Tibial artery (tissue), 4 donors: ENCODE results near the gene SMIM35.
A peak's percentile ranks its signal among the peaks of the same experiment; 100 is the strongest.

Experiments
- DNase-seq, 2 donors: peaks; one replicate each; pipeline ENCODE4 v3.0.0-alpha.2; 2019
- H3K27ac ChIP-seq, 2 donors: fragments of 200-600 bp; sonication (generic) in 1 of 2; 1 replicate in 1 of 2; 2 replicates in 1 of 2; pipeline ENCODE4 v1.5.1; 2018 to 2019; ENCODE audit warnings: mild to moderate bottlenecking in 1 of 2
- H3K27me3 ChIP-seq, 2 donors: fragments of 200-600 bp; sonication (generic) in 1 of 2; one replicate each; pipeline versions ENCODE4 v1.5.1 to v1.6.0; 2016 to 2019
- H3K36me3 ChIP-seq, 3 donors: fragments of 200-600 bp; sonication (generic) in 2 of 3; one replicate each; pipeline ENCODE4 v1.5.1; 2016 to 2019; ENCODE audit warnings: mild to moderate bottlenecking in 2 of 3
- H3K4me1 ChIP-seq, 4 donors: fragments of 200-600 bp; sonication (generic) in 2 of 4; 1 replicate in 3 of 4; 2 replicates in 1 of 4; pipeline ENCODE4 v1.5.1; 2016 to 2019
- H3K4me3 ChIP-seq, 2 donors: fragments of 200-600 bp; sonication (generic) in 1 of 2; 1 replicate in 1 of 2; 2 replicates in 1 of 2; pipeline ENCODE4 v1.5.1; 2018 to 2019; ENCODE audit warnings: mild to moderate bottlenecking in 2 of 2
- H3K9me3 ChIP-seq, 3 donors: fragments of 200-600 bp; sonication (generic) in 1 of 3; one replicate each; pipeline ENCODE4 v1.5.1; 2016 to 2019
- intact Hi-C: fragments of 100-400 bp; cut with DNase I; formaldehyde crosslinking; loops from one replicate; pipeline ENCODE4 v1.15.0; 2023; ENCODE audit warnings: low total_unique reads
- TF ChIP-seq, protein P1 (sequence below), 2 experiments: fragments of 200-600 bp in 1 of 2; fragments of 450-650 bp in 1 of 2; IDR thresholded peaks; one replicate each; pipeline ENCODE4 v1.5.1; 2017 to 2019; ENCODE audit warnings: antibody characterized with exemption in 2 of 2, mild to moderate bottlenecking in 1 of 2, moderate library complexity in 1 of 2

Gene SMIM35

DNA sequence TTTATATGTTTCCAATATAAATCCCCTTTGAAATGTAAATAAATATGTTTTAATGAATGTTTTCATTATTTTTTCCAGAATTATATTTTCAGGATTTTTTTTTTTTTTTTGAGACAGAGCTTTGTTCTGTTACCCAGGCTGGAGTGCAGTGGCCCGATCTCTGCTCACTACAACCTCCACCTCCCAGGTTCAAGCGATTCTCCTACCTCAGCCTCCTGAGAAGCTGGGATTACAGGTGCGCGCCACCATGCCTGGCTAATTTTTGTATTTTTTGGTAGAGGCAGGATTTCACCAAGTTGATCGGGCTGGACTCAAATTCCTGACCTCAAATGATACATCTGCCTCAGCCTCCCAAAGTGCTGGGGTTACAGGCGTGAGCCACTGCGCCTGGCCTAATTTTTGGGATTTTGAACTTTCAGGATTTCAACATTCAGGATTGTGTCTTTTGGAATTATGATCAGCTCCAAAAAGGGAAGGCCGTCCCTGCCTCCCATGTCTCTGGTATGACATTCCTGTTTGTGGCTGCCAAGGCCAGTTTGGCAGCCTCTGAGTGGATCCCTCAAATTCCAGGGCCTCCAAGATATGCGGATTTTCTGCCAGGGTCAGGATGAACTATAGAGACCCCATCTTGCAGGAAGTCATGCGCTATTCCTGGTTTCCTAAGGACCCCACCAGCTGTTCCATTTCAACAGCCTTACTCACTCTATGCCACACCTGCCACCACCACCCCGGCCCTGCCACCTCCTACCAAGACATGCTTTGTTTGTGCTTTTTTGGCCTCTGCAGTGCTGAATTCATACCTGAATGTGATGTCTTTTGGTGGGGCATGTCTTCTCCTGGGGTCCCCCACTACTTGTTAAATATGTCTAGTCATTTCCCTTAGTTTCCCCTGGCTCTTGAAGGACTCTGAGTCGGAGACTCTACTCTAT, 31.8 kb downstream of the SMIM35 start:
- TF ChIP-seq, protein P1, sequence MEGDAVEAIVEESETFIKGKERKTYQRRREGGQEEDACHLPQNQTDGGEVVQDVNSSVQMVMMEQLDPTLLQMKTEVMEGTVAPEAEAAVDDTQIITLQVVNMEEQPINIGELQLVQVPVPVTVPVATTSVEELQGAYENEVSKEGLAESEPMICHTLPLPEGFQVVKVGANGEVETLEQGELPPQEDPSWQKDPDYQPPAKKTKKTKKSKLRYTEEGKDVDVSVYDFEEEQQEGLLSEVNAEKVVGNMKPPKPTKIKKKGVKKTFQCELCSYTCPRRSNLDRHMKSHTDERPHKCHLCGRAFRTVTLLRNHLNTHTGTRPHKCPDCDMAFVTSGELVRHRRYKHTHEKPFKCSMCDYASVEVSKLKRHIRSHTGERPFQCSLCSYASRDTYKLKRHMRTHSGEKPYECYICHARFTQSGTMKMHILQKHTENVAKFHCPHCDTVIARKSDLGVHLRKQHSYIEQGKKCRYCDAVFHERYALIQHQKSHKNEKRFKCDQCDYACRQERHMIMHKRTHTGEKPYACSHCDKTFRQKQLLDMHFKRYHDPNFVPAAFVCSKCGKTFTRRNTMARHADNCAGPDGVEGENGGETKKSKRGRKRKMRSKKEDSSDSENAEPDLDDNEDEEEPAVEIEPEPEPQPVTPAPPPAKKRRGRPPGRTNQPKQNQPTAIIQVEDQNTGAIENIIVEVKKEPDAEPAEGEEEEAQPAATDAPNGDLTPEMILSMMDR (IDR thresholded peaks at IDR 0.05), result no peak
- no peak overlapping the region for H3K4me3 ChIP-seq
- no peaks in the 10 kb centered on the region for H3K4me1 ChIP-seq
- intact Hi-C loops, result loop anchor here (5.0 kb wide), 1 partner anchor 213 kb away; no protein-coding TSS in a partner anchor
- DNase-seq, result peak in 1 of 2 donors; percentile 42
- no peak overlapping the region for H3K27ac ChIP-seq
- H3K27me3 ChIP-seq, result no peaks in the 10 kb centered on the region
- no peaks in the 10 kb centered on the region for H3K36me3 ChIP-seq
- no peaks in the 10 kb centered on the region for H3K9me3 ChIP-seq

DNA sequence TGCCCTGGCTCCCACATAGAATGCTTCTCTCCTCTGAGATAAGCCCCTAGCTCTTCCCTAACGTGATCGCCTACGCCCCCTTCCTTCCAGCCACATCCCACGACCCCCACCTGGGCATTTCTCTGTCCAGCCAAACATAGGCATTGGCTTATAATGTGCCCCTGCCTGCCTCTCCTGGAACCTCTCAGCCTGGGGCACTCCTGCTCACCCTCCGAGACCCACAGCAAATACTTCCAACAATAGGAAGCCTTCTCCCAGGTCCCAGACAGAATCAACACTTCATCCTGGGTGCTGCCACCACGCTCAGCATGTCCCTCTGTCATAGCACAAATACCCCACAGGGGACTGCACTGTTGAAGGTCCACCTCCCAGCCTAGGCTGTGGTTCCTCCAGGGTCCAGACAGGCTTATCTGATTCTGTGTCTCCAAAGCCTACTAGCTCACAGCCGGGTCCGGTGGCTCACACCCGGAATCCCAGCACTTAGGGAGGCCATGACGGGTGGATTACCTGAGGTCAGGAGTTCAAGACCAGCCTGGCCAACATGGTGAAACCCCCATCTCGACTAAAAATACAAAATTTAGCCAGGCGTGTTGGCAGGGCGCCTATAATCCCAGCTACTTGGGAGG, 34.1 kb downstream of the SMIM35 start:
- Histone ChIP-seq H3K4me3 (no peak overlapping the region), H3K4me1 (no peaks in the 10 kb centered on the region), H3K27ac (no peak overlapping the region), H3K27me3 (no peaks in the 10 kb centered on the region), H3K36me3 (no peaks in the 10 kb centered on the region), H3K9me3 (no peaks in the 10 kb centered on the region)
- intact Hi-C loops, result loop anchor here (5.0 kb wide), 1 partner anchor 210 kb away; no protein-coding TSS in a partner anchor
- TF ChIP-seq, protein P1 (IDR thresholded peaks at IDR 0.05), result no peak
- peak in 1 of 2 donors; percentile 51 for DNase-seq

DNA sequence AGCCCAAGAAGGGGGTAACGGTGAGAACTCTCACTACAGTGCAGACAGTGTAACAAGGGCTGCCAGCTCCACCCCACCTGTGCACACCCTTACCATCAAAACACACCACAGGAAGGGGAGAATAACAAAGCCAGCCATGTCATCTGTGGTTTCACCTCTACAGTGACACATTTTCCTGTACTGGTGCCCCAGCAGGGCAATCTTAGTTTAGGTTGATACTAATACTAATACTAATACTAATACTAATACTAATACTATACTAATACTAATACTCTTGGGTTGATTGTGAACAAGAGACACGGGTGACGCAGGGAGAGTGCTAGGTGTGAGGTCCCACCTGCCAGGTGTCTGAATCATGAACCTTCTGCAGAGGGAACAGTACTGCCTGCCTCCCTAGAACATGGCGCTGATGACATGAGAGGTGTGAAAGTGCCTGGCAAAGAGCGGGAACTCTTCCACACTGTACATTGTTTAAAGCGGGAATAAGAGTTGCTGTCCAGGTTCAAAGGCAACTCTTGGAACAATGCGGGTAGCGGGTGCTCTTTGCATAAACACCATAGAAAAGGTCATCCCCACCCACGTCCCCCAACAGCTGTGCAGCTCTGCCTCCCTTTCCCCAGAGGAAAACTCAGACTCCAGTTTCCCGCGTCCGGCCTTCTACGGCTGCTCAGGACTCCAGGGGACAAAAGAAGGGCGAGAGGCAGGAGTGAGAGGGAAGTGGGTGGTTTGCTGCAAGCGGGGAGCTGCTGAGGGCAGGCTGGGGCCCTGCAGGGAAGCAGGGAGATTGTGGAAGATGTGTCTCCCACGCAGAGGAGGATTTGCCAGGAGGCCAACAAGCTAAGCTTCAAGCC, 34.9 kb downstream of the SMIM35 start:
- intact Hi-C loops, result loop anchor here (5.0 kb wide), 1 partner anchor 210 kb away; no protein-coding TSS in a partner anchor
- peak in 1 of 2 donors; percentile 57 for DNase-seq
- Histone ChIP-seq H3K4me3 (no peak overlapping the region), H3K36me3 (no peaks in the 10 kb centered on the region), H3K4me1 (no peaks in the 10 kb centered on the region), H3K27ac (no peak overlapping the region), H3K27me3 (no peaks in the 10 kb centered on the region), H3K9me3 (no peaks in the 10 kb centered on the region)
- TF ChIP-seq, protein P1 (IDR thresholded peaks at IDR 0.05), result no peak

DNA sequence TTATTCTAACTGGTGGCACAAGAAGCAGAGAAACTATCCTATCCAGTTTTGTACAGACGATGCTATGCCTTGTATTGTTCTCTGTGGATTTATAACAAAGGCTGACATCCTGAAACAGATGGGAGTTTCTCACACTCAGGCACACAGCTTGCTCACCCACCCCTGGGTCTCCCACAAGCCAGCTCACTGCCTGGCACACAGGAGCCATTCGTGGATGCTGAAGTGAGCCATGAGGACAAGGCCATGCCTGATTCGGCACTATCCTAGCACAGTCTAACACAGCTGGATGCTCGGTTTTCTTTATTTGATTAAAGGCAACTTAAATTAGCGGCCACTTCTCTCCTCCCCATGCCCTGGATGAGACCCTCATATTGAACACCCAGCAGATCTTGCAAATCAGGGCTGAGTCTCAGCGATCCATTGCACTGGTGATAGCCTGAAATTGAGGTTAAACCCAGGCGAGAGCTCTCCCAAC, 35.6 kb downstream of the SMIM35 start:
- intact Hi-C loops, result loop anchor here (5.0 kb wide), 1 partner anchor 209 kb away; no protein-coding TSS in a partner anchor
- no peaks in the 10 kb centered on the region for H3K36me3 ChIP-seq
- H3K27me3 ChIP-seq, result no peaks in the 10 kb centered on the region
- no peak overlapping the region for H3K4me3 ChIP-seq
- DNase-seq, result peak in 1 of 2 donors; percentile 41
- H3K4me1 ChIP-seq, result no peaks in the 10 kb centered on the region
- H3K9me3 ChIP-seq, result no peaks in the 10 kb centered on the region
- TF ChIP-seq, protein P1 (IDR thresholded peaks at IDR 0.05), result no peak
- H3K27ac ChIP-seq, result no peak overlapping the region
